GM06990 (cell line): ENCODE data around the gene FAM228B.

Experiments used
- DNase-seq: peaks from one replicate; pipeline ENCODE4 v3.0.0-alpha.2; 2011; ENCODE audit not compliant: insufficient read length; ENCODE audit errors: extremely low read depth
- H3K27me3 ChIP-seq: replicated peaks from 2 replicates; pipeline ENCODE4 v1.6.0; 2011; ENCODE audit warnings: low read length; ENCODE audit not compliant: control insufficient read depth, insufficient read depth
- H3K36me3 ChIP-seq: 2 replicates; pipeline ENCODE4 v1.5.1; 2011; ENCODE audit warnings: low read length; ENCODE audit not compliant: control insufficient read depth, insufficient read depth
- H3K4me3 ChIP-seq: replicated peaks from 2 replicates; pipeline ENCODE4 v1.5.1; 2011; ENCODE audit warnings: low read depth, mild to moderate bottlenecking, control low read depth, low read length
- CTCF ChIP-seq: IDR thresholded peaks from 2 replicates; pipeline ENCODE4 v1.5.1; 2011; ENCODE audit warnings: low read length, control low read depth, mild to moderate bottlenecking, inconsistent platforms; ENCODE audit not compliant: insufficient read depth, poor library complexity, severe bottlenecking

Gene FAM228B

GRCh38 chr2:24205131-24205530 lies 81.9 kb downstream of the FAM228B start:
- H3K4me3 ChIP-seq: no peak overlapping the region
- peaks cover 41% of the 10 kb centered on the region for H3K36me3 ChIP-seq
- no peak for DNase-seq
- H3K27me3 ChIP-seq: no peaks in the 10 kb centered on the region
- TF ChIP-seq CTCF: no peak

GRCh38 chr2:24206242-24206641 lies 83.0 kb downstream of the FAM228B start:
- Histone ChIP-seq H3K36me3 (peaks cover 46% of the 10 kb centered on the region), H3K4me3 (no peak overlapping the region), H3K27me3 (no peaks in the 10 kb centered on the region)
- no peak for TF ChIP-seq CTCF
- DNase-seq: no peak

GRCh38 chr2:24206714-24207113 lies 83.4 kb downstream of the FAM228B start:
- no peak for DNase-seq
- Histone ChIP-seq H3K27me3 (no peaks in the 10 kb centered on the region), H3K36me3 (peaks cover 47% of the 10 kb centered on the region), H3K4me3 (no peak overlapping the region)
- TF ChIP-seq CTCF: no peak

GRCh38 chr2:24207359-24207758 lies 84.1 kb downstream of the FAM228B start:
- Histone ChIP-seq H3K4me3 (no peak overlapping the region), H3K27me3 (no peaks in the 10 kb centered on the region), H3K36me3 (peaks cover 51% of the 10 kb centered on the region)
- no peak for TF ChIP-seq CTCF
- DNase-seq: no peak

- TF ChIP-seq CTCF: no peak
- H3K4me3 ChIP-seq: no peak overlapping the region
- H3K36me3 ChIP-seq: peaks cover 52% of the 10 kb centered on the region
- no peak for DNase-seq
- no peaks in the 10 kb centered on the region for H3K27me3 ChIP-seq
These were observed 85.2 kb downstream of the FAM228B start for GRCh38 chr2:24208490-24208889.

GRCh38 chr2:24209389-24210105 lies 86.3 kb downstream of the FAM228B start:
- H3K36me3 ChIP-seq: peaks cover 46% of the 10 kb centered on the region
- no peaks in the 10 kb centered on the region for H3K27me3 ChIP-seq
- H3K4me3 ChIP-seq: no peak overlapping the region
- TF ChIP-seq CTCF: no peak
- DNase-seq: no peak
